Activated CD4-positive, alpha-beta T cell treated with anti-CD3 and anti-CD28 coated beads, Interleukin-2, amount 10 ng/mL, durations not matched to agents 24 days and 14 days (primary cell): Measurements from ENCODE around the gene RPRD1B. TPM values are rescaled to one million over a fixed set of nuclear protein-coding genes. Genes with fewer than 3 reads are reported as not detected.

Source experiments
- total RNA-seq: library from RNA; stranded (reverse); gene quantifications from 2 replicates; pipeline ENCODE4 v1.2.3, GENCODE V29; 2022

Gene RPRD1B
- total RNA-seq, 1 donor from 2014 or later, result 49.8 TPM

Other genes with a start within 250 kb of the RPRD1B start
- 0.09 TPM in 1 of 2 replicates, not detected in the other for gene VSTM2L, start 130.6 kb upstream of the RPRD1B start, total RNA-seq
- 43.3 and 48.8 TPM in 2 replicates for gene TTI1, start 290 bp upstream of the RPRD1B start, total RNA-seq
- gene TGM2, start 131.5 kb downstream of the RPRD1B start, total RNA-seq, result 0.05 TPM in 1 of 2 replicates, not detected in the other
- not detected in 2 replicates for gene KIAA1755, start 227.0 kb downstream of the RPRD1B start, total RNA-seq